ENCODE measurements around the gene EP400. TPM values are rescaled to one million over a fixed set of nuclear protein-coding genes. Genes with fewer than 3 reads are reported as not detected.
"Not testable (repeated sequence)": the region's sequence is repeated elsewhere in the genome, so short reads cannot be mapped to it uniquely, and the experiment has no call there.

The EP400 gene
- total RNA-seq, 2 experiments from 2014 or later: 45.6 to 46.1 TPM

DNA sequence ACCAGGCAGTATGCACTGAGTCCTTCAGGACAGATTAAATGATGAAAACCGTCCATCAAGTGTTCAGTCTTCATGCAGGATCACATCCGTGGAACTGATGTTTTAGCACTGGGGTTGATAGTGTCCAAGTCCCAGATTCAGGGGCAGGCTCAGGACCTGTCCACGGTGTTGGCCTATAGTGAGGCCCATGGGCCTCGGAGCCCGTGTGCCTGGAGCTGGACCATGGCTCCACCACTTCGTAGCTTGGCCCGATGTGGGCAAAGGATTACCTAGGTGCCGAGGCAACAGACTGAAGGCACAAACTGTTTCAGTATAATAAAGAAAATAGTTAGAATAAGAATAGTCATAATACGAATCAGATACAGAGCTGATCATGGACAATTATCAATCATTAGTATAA, 152.6 kb downstream of the EP400 start:
- ChIA-PET CTCF (no interaction called here), POLR2A (no interaction called here)
- no peak for ATAC-seq
- Mint-ChIP-seq H3K4me3 (no peak overlapping the region), H3K27ac (no peak overlapping the region), H3K9me3 (no peaks in the 10 kb centered on the region), H3K27me3 (no peaks in the 10 kb centered on the region), H3K36me3 (ENCODE audit: low read depth) (peaks cover 15% of the 10 kb centered on the region), H3K4me1 (ENCODE audit: low read depth) (no peaks in the 10 kb centered on the region)
- TF ChIP-seq CTCF (IDR thresholded peaks at IDR 0.05): no peak
- intact Hi-C loops (cut with micrococcal nuclease): no loop called here
- no peak for DNase-seq

GRCh38 chr12:132103072-132103471, 153.3 kb downstream of the EP400 start:
- DNase-seq; H3K9me3 Mint-ChIP-seq; H3K4me1 Mint-ChIP-seq (ENCODE audit: low read depth); intact Hi-C loops (cut with micrococcal nuclease); H3K27me3 Mint-ChIP-seq; H3K27ac Mint-ChIP-seq; POLR2A ChIA-PET; H3K4me3 Mint-ChIP-seq; CTCF ChIA-PET; ATAC-seq: not testable (repeated sequence)
- H3K36me3 Mint-ChIP-seq (ENCODE audit: low read depth): peaks cover 14% of the 10 kb centered on the region

GRCh38 chr12:132103542-132104308, 154.0 kb downstream of the EP400 start:
- ChIA-PET POLR2A (no interaction called here), CTCF (no interaction called here)
- Mint-ChIP-seq H3K4me1 (ENCODE audit: low read depth) (no peaks in the 10 kb centered on the region), H3K9me3 (no peaks in the 10 kb centered on the region), H3K27ac (no peak overlapping the region), H3K27me3 (no peaks in the 10 kb centered on the region), H3K4me3 (no peak overlapping the region), H3K36me3 (ENCODE audit: low read depth) (peaks cover 15% of the 10 kb centered on the region)
- ATAC-seq (no peak), DNase-seq (no peak)
- no peak for TF ChIP-seq CTCF (IDR thresholded peaks at IDR 0.05)
- intact Hi-C loops (cut with micrococcal nuclease): no loop called here

- DNase-seq: no peak
- POLR2A ChIA-PET: no interaction called here
Measured at GRCh38 chr12:132105467-132105866, 155.7 kb downstream of the EP400 start.

GRCh38 chr12:132106921-132107320, 157.2 kb downstream of the EP400 start:
- Mint-ChIP-seq H3K36me3 (ENCODE audit: low read depth) (peaks cover 26% of the 10 kb centered on the region), H3K27me3 (no peaks in the 10 kb centered on the region), H3K4me3 (no peak overlapping the region), H3K27ac (no peak overlapping the region), H3K4me1 (ENCODE audit: low read depth) (no peaks in the 10 kb centered on the region), H3K9me3 (no peaks in the 10 kb centered on the region)
- TF ChIP-seq CTCF (IDR thresholded peaks at IDR 0.05): no peak
- POLR2A ChIA-PET: interaction anchor here (0.8 kb wide), 1 partner anchor 22 kb away, joined by 3 read pairs; no protein-coding TSS in a partner anchor
- ATAC-seq: no peak
- no peak for DNase-seq
- intact Hi-C loops (cut with micrococcal nuclease): no loop called here
- CTCF ChIA-PET: no interaction called here

More at GRCh38 chr12:132105467-132105866, 155.7 kb downstream of the EP400 start:
- no peak for TF ChIP-seq CTCF (IDR thresholded peaks at IDR 0.05)
- no peaks in the 10 kb centered on the region for H3K4me1 Mint-ChIP-seq (ENCODE audit: low read depth)
- H3K4me3 Mint-ChIP-seq: no peak overlapping the region
- no peaks in the 10 kb centered on the region for H3K27me3 Mint-ChIP-seq
- no peak overlapping the region for H3K27ac Mint-ChIP-seq
- no peak for ATAC-seq
- no peaks in the 10 kb centered on the region for H3K9me3 Mint-ChIP-seq
- intact Hi-C loops (cut with micrococcal nuclease): no loop called here
- H3K36me3 Mint-ChIP-seq (ENCODE audit: low read depth): peaks cover 21% of the 10 kb centered on the region
- CTCF ChIA-PET: no interaction called here
